RWPE2 (cell line): Measurements from ENCODE around the gene CALHM1.

Source experiments
- ATAC-seq: fragments of 200-7000 bp; cut with Tn5 transposase; 3 replicates; pipeline ENCODE4 v1.9.1; 2021; ENCODE audit warnings: low read depth
- DNase-seq: peaks from one replicate; pipeline ENCODE4 v3.0.0-alpha.2; 2020; ENCODE audit warnings: low spot score
- H3K27ac ChIP-seq: fragments of 450-650 bp; 2 replicates; pipeline ENCODE4 v1.5.1; 2017; ENCODE audit warnings: mild to moderate bottlenecking; ENCODE audit not compliant: poor library complexity, severe bottlenecking
- H3K27me3 ChIP-seq: fragments of 250-450 bp; sonication (Bioruptor Pico); 2 replicates; pipeline ENCODE4 v1.5.1; 2021; ENCODE audit warnings: mild to moderate bottlenecking, moderate library complexity; ENCODE audit not compliant: insufficient read depth, poor library complexity, severe bottlenecking
- H3K36me3 ChIP-seq: fragments of 250-450 bp; sonication (Bioruptor Pico); 2 replicates; pipeline ENCODE4 v1.5.1; 2020; ENCODE audit warnings: low read depth, mild to moderate bottlenecking, moderate library complexity
- H3K4me1 ChIP-seq: fragments of 250-450 bp; sonication (Bioruptor Pico); 2 replicates; pipeline ENCODE4 v1.5.1; 2021; ENCODE audit warnings: mild to moderate bottlenecking, moderate library complexity; ENCODE audit not compliant: insufficient read depth, poor library complexity, severe bottlenecking
- H3K4me3 ChIP-seq: fragments of 250-450 bp; sonication (Bioruptor Pico); 2 replicates; pipeline ENCODE4 v1.5.1; 2021; ENCODE audit warnings: mild to moderate bottlenecking, moderate library complexity; ENCODE audit not compliant: severe bottlenecking
- H3K9me3 ChIP-seq: fragments of 250-450 bp; sonication (Bioruptor Pico); 2 replicates; pipeline ENCODE4 v1.5.1; 2021; ENCODE audit warnings: mild to moderate bottlenecking, moderate library complexity; ENCODE audit not compliant: severe bottlenecking
- TF ChIP-seq, protein P1 (sequence below): fragments of 450-650 bp; IDR thresholded peaks from one replicate; pipeline ENCODE4 v1.5.1; 2017; ENCODE audit warnings: mild to moderate bottlenecking, moderate library complexity; ENCODE audit not compliant: poor library complexity, severe bottlenecking

Gene CALHM1

DNA sequence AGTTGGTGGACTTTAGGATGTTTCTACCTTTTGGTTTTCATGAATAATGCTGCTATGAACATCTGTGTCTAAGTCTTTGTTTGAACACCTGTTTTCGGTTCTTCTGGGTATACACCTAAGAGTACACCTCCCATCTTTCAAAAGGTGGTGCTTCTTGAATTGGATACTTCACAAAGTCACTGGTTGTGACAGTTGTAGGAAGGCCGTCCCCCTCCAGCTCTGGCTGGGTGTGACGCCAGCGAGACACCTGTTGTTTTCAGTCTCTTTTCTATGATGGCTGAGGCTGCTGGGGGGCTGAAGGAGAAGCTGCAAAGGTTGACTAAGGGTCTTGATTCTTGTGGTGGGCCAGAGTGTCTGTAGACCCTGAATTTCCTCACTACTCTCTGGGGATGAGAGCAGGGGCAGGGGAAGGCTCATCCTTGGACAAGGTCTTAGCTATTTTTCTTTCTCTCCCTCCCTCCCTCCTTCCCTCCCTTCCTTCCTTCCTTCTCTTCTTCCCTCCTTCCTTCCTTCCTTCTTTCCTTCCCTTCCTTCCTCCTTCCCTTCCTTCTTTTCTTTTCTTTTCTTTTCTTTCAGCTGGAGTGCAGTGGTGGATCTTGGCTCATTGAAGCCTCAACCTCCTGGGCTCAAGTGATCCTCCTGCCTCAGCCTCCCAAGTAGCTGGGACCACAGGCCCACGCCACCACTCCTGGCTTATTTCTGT, 40.4 kb upstream of the CALHM1 start:
- peaks cover 9% of the 10 kb centered on the region for H3K27me3 ChIP-seq

DNA sequence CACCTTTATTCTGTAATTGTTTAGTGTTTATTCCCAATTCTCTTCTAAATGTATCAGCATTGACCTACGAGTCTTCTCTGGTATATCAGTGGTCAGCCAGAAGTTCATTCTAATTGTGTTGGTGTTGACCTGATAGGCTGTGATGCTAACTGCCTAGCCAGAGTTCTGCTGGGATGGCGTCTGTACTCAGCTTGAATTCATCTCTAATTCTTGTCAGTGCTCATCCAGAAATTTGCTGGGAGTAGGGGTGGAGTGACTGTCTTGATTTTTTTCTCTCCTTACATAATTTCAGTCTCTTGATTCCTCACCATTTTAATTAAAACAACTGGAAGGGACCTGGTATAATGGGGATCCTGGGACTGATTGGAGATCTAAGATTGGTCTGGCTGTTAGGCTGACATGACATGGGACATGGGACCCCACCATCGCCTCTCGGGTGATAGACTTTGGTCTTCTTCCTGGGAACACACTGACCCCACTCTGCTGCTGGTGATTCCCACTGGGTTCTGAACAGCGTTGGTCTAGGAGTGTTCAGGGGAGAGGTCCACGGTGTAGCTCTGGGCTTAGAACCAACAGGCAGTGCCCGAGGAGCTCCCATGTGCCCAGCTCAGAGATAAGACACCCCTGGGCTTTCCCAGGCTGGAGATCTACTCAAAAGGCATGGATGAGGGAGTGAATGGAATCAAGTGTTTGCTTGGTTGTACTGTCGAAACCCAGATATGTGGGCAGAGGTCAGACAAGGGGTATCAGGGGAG, 38.6 kb upstream of the CALHM1 start:
- no peaks in the 10 kb centered on the region for H3K9me3 ChIP-seq
- no peak overlapping the region for H3K4me3 ChIP-seq
- ATAC-seq (no peak), DNase-seq (no peak)
- TF ChIP-seq, protein P1, sequence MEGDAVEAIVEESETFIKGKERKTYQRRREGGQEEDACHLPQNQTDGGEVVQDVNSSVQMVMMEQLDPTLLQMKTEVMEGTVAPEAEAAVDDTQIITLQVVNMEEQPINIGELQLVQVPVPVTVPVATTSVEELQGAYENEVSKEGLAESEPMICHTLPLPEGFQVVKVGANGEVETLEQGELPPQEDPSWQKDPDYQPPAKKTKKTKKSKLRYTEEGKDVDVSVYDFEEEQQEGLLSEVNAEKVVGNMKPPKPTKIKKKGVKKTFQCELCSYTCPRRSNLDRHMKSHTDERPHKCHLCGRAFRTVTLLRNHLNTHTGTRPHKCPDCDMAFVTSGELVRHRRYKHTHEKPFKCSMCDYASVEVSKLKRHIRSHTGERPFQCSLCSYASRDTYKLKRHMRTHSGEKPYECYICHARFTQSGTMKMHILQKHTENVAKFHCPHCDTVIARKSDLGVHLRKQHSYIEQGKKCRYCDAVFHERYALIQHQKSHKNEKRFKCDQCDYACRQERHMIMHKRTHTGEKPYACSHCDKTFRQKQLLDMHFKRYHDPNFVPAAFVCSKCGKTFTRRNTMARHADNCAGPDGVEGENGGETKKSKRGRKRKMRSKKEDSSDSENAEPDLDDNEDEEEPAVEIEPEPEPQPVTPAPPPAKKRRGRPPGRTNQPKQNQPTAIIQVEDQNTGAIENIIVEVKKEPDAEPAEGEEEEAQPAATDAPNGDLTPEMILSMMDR, result no peak
- no peaks in the 10 kb centered on the region for H3K36me3 ChIP-seq
- H3K27me3 ChIP-seq, result peaks cover 9% of the 10 kb centered on the region
- peaks cover 4% of the 10 kb centered on the region for H3K4me1 ChIP-seq
- no peak overlapping the region for H3K27ac ChIP-seq

More for the DNA sequence above, 40.4 kb upstream of the CALHM1 start:
- H3K9me3 ChIP-seq, result no peaks in the 10 kb centered on the region
- no peak overlapping the region for H3K4me3 ChIP-seq
- H3K36me3 ChIP-seq, result no peaks in the 10 kb centered on the region
- ATAC-seq (no peak), DNase-seq (no peak)
- H3K4me1 ChIP-seq, result peaks cover 3% of the 10 kb centered on the region
- H3K27ac ChIP-seq, result no peak overlapping the region
- TF ChIP-seq, protein P1, result no peak

DNA sequence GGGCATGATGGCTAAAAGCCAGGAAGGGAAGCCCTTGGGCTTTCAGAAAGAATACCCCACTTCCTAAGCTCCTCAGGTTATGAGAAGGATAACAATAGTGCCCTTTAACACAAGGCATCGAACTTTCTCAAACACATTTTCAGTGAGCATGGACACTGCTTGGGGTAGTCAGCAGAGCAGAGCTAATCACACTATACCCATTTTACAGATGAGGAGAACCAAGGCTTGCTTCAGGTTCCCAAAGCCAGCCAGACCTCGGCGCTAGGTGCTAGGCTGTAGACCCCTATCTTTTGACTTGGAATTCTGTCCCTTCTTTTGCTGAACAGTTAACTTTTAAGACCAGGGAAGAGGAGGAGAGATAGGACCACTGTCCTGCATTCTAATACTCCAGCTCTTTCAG, 36.6 kb upstream of the CALHM1 start:
- ATAC-seq, result no peak
- Histone ChIP-seq H3K27ac (no peak overlapping the region), H3K27me3 (peaks cover 9% of the 10 kb centered on the region), H3K4me3 (no peak overlapping the region), H3K4me1 (peaks cover 14% of the 10 kb centered on the region), H3K36me3 (no peaks in the 10 kb centered on the region), H3K9me3 (no peaks in the 10 kb centered on the region)
- no peak for DNase-seq
- TF ChIP-seq, protein P1, result no peak

DNA sequence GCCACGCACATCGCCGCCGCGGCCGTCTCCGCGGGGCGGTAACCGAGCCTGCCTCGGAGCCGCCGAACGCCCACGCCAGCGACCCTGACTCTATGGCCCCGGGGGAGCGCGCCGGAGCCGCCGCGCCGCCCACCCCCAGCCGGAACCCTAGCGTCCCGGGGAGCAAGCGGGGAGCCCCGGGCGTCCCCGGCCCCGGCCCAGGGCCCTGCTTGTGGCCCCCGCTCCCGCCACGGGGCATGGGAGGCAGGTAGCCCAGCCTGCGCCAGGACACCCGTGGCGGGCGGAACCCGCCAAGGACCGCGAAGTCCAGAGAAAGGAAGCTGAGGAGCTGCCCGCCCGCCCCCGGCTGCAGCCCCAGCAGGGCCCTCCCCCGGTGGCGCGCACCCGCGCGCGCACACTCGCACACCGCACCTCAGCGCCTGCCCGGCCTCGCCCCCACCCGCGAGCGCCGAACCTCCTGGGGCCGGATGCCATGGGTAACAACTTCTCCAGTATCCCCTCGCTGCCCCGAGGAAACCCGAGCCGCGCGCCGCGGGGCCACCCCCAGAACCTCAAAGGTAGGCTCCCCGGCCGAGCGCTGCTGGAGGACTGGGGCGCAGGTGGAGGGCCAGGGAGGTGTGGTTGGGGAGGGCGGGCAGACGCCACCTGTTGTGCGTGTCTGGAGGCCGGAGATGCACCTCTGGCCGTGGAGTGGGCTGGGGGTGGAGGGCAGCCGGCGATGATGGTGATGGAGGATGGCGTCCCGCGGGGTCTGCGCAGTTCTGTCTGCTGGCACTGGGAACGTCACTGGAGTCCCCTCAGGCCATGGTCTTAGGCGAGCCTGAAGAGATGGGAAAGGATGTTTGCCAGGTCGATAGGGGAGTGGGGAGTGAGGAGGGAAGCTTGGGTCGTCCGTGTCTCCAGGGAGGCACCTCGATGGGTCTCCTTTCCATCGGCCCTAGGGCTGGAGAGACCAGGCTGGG, 35.5 kb upstream of the CALHM1 start:
- Histone ChIP-seq H3K4me1 (peaks cover 14% of the 10 kb centered on the region), H3K27ac (no peak overlapping the region), H3K36me3 (no peaks in the 10 kb centered on the region), H3K4me3 (peak overlapping the region; percentile 32), H3K27me3 (peaks cover 9% of the 10 kb centered on the region), H3K9me3 (no peaks in the 10 kb centered on the region)
- ATAC-seq, result peak; percentile 30
- no peak for DNase-seq
- TF ChIP-seq, protein P1, result no peak
